Lower leg skin (tissue), 4 donors: ENCODE data around the gene DOCK1. TPM values are rescaled to one million over a fixed set of nuclear protein-coding genes. Genes with fewer than 3 reads are reported as not detected.

Experiments used
- DNase-seq, 2 donors: peaks; one replicate each; pipeline ENCODE4 v3.0.0-alpha.2; 2019; ENCODE audit warnings: low spot score in 2 of 2
- H3K4me3 ChIP-seq: fragments of 200-600 bp; sonication (generic); 2 replicates; pipeline ENCODE4 v1.5.1; 2017; ENCODE audit warnings: mild to moderate bottlenecking, low read depth; ENCODE audit not compliant: poor library complexity, severe bottlenecking
- POLR2A ChIP-seq, 2 donors: fragments of 450-650 bp; IDR thresholded peaks; one replicate each; pipeline ENCODE4 v1.6.1; 2016 to 2017; ENCODE audit warnings: antibody characterized with exemption in 2 of 2, mild to moderate bottlenecking in 1 of 2, moderate library complexity in 1 of 2
- WGBS, 2 donors: methylation state at CpG; one replicate each; pipeline ENCODE4 v1.1.5; 2018; 5-methylcytosine and 5-hydroxymethylcytosine counted together
- intact Hi-C: fragments of 100-400 bp; cut with DNase I; formaldehyde crosslinking; loops from one replicate; pipeline ENCODE4 v1.15.0; 2023; ENCODE audit warnings: low total_unique reads
- total RNA-seq, 4 donors: library from RNA; depleted of rRNA; stranded (reverse); fragments of >200 nt; gene quantifications; one replicate each; pipeline ENCODE4 v1.1.0, GENCODE V29; 2016
- TF ChIP-seq, protein P1 (sequence below), 3 donors: fragments of 450-650 bp; IDR thresholded peaks; one replicate each; pipeline ENCODE4 v1.5.1; 2016; ENCODE audit warnings: antibody characterized with exemption in 3 of 3, mild to moderate bottlenecking in 3 of 3, moderate library complexity in 2 of 3

DOCK1 gene
- total RNA-seq, 4 donors from 2014 or later, result 76.6 to 108 (median 83.4) TPM

DNA sequence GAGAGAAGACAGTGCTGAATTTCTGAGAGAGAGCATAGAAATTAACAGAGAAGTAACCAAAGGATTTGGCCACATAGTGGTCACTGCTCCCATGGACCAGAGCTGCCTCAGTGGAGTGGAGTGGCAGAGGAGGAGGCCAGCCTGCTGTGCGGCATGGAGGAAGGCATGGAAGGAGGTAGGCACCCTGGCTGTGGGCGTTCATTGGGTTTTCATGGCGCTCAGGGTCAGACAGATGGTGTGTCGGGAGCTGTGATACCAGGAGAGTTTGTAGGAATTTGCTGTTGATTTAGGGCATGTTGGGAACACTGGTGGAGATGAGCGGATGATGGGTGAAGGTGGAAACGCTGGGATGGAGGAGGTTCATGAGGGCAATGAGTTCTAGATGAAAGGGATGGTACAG is 370.0 kb downstream of the DOCK1 start:
- 97 to 99% methylated on average over 6 of the region's 6 CpGs for WGBS, 2 donors
- TF ChIP-seq, protein P1, sequence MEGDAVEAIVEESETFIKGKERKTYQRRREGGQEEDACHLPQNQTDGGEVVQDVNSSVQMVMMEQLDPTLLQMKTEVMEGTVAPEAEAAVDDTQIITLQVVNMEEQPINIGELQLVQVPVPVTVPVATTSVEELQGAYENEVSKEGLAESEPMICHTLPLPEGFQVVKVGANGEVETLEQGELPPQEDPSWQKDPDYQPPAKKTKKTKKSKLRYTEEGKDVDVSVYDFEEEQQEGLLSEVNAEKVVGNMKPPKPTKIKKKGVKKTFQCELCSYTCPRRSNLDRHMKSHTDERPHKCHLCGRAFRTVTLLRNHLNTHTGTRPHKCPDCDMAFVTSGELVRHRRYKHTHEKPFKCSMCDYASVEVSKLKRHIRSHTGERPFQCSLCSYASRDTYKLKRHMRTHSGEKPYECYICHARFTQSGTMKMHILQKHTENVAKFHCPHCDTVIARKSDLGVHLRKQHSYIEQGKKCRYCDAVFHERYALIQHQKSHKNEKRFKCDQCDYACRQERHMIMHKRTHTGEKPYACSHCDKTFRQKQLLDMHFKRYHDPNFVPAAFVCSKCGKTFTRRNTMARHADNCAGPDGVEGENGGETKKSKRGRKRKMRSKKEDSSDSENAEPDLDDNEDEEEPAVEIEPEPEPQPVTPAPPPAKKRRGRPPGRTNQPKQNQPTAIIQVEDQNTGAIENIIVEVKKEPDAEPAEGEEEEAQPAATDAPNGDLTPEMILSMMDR (IDR thresholded peaks at IDR 0.05), result no peak
- no peak for TF ChIP-seq POLR2A (IDR thresholded peaks at IDR 0.05)
- no peak overlapping the region for H3K4me3 ChIP-seq
- intact Hi-C loops, result no loop called here
- DNase-seq, result peak in 1 of 2 donors; percentile 58

DNA sequence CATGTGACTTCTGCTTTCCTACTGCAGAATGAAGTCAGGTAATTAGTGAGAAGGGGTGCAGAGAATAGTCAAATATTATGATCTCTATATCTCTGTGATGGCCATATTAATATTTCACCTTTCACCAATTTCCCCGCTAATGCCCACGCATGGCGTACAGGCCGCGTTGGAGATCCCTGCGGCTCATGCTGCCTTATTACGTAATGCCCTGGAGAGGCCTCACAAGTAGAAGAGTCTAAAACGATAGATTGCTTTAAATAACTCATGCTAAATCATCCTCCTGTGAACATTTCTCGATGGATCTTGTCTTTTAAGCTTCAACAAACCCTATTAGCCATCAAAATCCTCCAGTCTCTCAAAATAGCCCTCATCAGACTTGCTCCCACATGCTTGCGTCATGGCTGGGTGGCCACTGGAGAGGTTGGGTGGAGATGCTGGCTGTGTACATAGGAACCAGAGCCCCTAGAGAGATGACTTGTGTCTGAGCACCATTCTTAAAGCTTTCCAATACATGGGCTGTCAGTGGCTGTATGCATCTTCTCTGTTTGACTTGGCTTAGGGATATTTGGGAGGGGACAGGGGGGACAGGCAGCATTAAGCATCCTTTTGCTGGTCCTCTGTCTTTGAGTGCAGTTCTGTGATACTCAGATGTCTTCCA is 370.7 kb downstream of the DOCK1 start:
- WGBS, 2 donors, result 91 to 96% methylated on average over 10 of the region's 10 CpGs
- no peak overlapping the region for H3K4me3 ChIP-seq
- TF ChIP-seq, protein P1 (IDR thresholded peaks at IDR 0.05), result no peak
- TF ChIP-seq POLR2A (IDR thresholded peaks at IDR 0.05), result no peak
- intact Hi-C loops, result no loop called here
- DNase-seq, result peak in 1 of 2 donors; percentile 46

GRCh38 chr10:127276794-127277462 is 371.7 kb downstream of the DOCK1 start:
- WGBS, 2 donors, result 79 to 80% methylated on average over 4 of the region's 4 CpGs
- intact Hi-C loops, result no loop called here
- no peak for DNase-seq
- TF ChIP-seq POLR2A (IDR thresholded peaks at IDR 0.05), result no peak
- TF ChIP-seq, protein P1 (IDR thresholded peaks at IDR 0.05), result no peak
- H3K4me3 ChIP-seq, result no peak overlapping the region

- intact Hi-C loops, result no loop called here
- DNase-seq, result peak in 1 of 2 donors; percentile 3
- 71 to 78% methylated on average over 5 of the region's 5 CpGs for WGBS, 2 donors
- no peak overlapping the region for H3K4me3 ChIP-seq
- no peak for TF ChIP-seq POLR2A (IDR thresholded peaks at IDR 0.05)
- TF ChIP-seq, protein P1 (IDR thresholded peaks at IDR 0.05), result no peak
Measured at GRCh38 chr10:127278001-127278400, 372.8 kb downstream of the DOCK1 start.

DNA sequence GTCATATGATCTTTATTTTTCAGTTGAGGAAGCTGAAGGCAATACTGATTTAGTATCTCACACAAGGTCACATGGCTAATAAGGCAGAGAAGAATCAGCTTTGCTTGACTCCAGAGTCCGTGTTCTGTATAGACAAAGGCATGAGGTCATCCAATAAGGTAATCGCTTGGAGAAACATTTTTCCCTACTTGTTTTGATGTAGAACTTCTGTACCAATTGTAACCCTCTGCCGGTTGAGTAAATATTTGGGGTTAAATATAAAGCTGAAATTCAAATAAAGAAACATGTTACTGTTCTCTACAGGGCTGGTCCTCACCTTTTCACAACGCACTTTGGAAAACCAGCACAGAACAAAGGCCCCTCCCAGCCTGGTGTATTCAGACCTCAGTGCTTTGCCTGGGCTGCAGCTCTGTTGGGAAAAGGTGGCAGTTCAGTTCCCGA is 374.1 kb downstream of the DOCK1 start:
- 84 to 92% methylated on average over 5 of the region's 5 CpGs for WGBS, 2 donors
- H3K4me3 ChIP-seq, result no peak overlapping the region
- intact Hi-C loops, result no loop called here
- TF ChIP-seq, protein P1 (IDR thresholded peaks at IDR 0.05), result no peak
- TF ChIP-seq POLR2A (IDR thresholded peaks at IDR 0.05), result no peak
- peak in 1 of 2 donors; percentile 12 for DNase-seq
